HG02642 (cell line): ENCODE results near the gene SLC25A13.
A peak's percentile ranks its signal among the peaks of the same experiment; 100 is the strongest.
"Not testable (repeated sequence)": the region's sequence is repeated elsewhere in the genome, so short reads cannot be mapped to it uniquely, and the experiment has no call there.

Experiments used
- ATAC-seq: cut with Tn5 transposase; IDR thresholded peaks from one replicate; pipeline ENCODE4 v1.9.1; 2021; ENCODE audit warnings: mild to moderate bottlenecking; ENCODE audit not compliant: unreplicated experiment, poor library complexity

Gene SLC25A13, protein sequence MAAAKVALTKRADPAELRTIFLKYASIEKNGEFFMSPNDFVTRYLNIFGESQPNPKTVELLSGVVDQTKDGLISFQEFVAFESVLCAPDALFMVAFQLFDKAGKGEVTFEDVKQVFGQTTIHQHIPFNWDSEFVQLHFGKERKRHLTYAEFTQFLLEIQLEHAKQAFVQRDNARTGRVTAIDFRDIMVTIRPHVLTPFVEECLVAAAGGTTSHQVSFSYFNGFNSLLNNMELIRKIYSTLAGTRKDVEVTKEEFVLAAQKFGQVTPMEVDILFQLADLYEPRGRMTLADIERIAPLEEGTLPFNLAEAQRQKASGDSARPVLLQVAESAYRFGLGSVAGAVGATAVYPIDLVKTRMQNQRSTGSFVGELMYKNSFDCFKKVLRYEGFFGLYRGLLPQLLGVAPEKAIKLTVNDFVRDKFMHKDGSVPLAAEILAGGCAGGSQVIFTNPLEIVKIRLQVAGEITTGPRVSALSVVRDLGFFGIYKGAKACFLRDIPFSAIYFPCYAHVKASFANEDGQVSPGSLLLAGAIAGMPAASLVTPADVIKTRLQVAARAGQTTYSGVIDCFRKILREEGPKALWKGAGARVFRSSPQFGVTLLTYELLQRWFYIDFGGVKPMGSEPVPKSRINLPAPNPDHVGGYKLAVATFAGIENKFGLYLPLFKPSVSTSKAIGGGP

DNA sequence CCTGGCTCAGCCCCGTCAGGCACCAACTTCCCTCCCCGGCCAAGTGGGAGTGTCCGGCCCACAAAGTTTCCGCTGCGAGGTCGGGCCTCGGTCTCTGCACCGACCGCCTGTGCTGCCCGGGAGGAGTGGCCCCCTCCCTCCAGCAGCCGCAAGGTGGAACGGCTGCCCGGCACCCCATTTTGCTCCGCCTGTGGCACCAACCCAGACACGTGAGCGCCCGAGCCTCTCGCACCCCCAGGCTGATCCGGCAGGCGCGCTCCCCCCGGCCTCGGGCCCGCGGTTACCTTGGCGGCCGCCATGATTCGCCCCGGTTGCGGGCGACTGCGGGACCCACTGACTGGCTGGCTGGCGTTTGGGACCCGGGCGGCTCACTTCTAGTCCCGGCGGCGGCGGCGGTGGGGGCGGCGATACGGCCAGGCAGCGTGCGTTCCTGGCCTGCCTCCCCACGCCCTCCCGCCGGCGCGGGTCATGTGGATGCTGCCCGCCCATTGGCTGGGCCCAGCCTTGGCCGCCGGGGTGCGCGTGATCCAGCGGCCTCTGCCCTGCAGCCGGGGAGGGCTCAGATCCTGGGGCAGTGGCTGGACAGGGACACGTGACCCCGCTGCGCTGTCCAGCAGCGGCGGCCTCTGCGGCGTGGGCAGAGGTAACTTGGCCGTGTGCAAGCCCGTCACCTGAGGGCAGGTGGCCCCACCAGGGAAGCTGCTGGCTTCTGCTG, at the start of gene SLC25A13:
SLC25A13 (minus strand) TSS at position 441 of the 715 bp plus-strand sequence; CDS start at position 299, 142 bp downstream.
- peak; percentile 86 for ATAC-seq

DNA sequence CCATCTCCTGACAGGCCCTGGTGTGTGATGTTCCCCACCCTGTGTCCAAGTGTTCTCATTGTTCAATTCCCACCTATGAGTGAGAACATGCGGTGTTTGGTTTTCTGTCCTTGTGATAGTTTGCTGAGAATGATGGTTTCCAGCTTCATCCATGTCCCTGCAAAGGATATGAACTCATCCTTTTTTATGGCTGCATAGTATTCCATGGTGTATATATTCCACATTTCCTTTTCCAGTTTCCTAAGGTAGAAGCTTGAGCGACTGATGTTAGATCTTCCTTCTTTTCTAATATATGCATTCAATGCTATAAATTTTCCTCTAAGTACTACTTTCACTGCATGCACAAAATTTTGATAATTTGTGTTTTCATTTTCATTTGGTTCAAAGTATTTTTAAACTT, 44.0 kb upstream of the SLC25A13 start:
- not testable (repeated sequence) for ATAC-seq

DNA sequence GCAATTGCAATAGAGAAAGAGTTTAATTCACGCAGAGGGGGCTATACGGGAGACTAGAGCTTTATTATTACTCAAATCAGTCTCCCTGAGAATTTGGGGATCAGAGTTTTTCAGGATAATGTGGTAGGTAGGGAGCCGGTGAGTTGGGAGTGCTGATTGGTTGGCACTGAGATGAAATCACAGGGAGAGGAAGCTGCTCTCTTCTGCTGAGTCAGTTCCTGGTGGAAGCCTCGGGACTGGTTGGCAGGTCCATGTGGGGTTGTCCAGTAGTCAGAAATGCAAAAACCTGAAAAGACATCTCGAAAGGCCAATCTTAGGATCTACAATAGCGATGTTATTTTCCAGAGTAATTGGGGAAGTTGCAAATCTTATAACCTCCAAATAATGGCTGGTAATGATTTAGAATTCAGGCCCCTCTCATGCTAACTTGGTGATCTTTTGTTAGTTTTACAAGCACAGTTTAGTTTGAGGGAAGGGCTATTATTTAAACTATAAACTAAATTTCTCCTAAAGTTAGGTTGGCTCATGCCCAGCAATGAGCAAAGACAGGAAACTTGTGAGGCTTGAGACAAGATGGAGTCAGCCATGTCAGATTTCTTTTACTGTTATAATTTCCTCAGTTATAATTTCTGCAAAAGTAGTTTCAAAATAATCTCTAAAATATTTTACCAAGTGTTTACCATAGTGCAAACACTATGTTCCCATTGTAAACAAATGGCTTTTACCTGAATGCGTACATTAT, 39.4 kb upstream of the SLC25A13 start:
- no peak for ATAC-seq

DNA sequence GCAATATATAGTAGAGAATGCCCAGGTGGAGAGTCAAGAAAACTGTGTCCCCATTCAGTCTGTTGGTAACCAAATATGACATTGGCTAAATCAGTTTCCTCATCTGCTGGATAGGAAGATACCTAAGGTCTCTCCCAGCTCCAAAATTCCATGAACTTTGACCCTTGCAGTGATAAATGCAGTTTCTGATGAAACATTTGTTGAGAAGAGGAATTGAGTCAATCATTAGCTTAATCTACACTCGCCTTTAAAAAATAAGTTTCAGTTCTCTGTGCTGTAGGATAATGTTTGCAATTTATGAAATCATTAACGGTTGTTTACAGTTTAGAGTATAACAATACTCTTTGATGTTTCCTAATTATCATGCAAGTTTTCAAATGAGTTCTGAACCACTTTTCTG, 38.0 kb upstream of the SLC25A13 start:
- no peak for ATAC-seq

DNA sequence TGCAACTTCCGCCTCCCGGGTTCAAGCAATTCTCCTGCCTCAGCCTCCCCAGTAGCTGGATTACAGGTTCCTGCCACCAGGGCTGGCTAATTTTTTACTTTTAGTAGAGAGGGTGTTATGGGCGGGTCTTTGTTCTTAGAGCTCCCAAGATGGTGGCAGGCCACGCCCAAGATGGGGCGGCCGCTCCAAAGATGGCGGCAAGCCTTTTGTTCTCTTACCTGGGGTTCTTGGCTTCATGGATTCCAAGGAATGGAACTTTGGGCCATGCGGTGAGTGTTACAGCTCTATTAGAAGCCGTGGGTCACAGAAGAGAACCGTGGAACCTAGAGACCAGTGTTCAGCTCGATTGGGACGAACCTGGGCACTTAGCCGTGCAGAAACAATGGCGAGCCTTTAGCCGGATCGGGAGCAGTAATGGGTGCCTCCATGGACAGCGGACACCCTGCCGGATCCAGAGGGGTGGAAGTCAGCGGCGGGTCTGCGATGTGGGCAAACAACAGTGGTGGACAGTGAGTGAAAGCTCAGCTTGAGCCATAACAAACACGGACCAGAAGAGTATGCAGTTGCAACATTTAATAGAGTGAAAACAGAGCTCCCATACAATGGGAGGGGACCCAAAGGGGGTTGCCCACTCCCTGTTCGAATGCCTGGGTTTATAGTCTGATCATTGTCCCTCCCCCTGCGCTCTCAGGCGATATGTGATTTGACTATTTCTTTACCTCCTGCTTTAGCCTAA, 36.5 kb upstream of the SLC25A13 start:
- not testable (repeated sequence) for ATAC-seq

DNA sequence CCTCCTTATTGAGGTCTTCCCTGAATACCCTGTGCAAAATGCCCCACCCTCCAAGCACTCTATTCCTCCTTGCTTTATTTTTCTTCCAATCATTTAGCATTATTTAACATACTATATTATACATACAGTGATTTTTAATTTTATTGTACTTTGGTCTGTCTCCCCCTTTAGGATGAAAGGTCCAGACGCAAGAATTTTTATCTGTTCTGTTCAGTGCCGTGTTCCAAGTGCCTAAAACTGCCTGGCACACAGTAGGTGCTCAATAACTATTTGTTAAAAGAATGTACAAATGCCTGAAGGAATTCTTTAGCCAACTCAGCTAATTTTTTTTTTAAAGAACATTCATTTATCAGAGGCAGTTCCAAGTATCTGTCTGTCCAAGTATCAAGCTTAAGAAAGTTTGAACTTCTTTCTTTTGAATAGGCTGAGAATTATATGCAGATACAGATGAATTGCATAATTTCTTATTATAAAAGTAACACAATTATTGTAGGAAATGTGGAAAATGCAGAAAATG, 34.1 kb upstream of the SLC25A13 start:
- no peak for ATAC-seq

DNA sequence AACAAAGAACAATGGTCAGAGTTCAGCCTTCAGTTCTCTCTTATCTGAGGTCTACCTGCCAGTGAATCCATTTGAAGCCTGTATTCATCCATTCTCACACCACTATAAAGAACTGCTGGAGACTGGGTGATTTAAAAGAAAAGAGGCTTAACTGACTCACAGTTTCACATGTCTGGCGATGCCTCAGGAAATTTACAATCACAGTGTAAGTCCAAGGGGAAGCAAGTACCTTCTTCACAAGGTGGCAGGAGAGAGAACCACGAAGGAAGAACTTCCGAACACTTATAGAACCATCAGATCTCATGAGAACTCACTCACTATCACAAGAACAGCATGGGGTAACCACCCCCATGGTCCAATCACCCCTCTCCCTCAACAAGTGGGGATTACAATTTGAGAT, 33.0 kb upstream of the SLC25A13 start:
- no peak for ATAC-seq

DNA sequence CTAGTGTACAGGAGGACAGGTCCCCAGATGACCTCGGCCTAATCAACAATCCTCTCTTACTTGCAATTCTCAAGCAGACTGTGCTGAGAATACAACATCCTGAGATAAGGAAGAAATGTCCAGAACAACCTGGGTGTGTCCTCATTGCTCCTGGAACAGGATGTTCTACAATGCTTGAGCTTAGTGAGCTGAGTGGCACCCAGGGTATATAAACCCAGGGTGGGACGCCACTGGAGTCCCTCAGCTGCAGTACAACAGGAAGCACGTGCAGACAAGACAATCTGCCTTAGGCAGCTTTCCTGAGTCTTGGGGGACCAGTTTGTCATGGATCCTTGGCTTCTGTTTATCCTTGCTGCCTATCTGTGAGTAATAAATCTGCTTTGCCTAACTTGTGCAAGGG, 27.7 kb upstream of the SLC25A13 start:
- ATAC-seq = no peak

DNA sequence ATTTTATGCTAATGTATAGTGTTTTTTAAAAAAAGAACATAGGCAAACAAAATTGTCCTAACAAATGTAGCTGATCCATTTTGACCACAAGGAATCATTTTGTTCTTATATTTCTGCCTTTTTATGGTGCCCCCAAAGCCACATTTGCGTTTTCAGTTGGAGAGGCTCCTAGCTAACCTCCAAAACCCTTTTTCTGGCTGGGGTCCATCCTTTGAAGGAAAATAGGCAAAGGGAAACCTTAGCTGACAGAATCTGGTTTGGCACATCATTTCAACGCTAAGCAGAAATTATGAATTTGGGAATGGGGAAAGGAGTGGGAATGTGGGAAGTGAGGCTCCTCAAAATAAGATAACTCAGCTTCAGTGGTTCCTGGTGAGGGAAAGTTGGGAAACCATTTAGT, 25.6 kb upstream of the SLC25A13 start:
- no peak for ATAC-seq

DNA sequence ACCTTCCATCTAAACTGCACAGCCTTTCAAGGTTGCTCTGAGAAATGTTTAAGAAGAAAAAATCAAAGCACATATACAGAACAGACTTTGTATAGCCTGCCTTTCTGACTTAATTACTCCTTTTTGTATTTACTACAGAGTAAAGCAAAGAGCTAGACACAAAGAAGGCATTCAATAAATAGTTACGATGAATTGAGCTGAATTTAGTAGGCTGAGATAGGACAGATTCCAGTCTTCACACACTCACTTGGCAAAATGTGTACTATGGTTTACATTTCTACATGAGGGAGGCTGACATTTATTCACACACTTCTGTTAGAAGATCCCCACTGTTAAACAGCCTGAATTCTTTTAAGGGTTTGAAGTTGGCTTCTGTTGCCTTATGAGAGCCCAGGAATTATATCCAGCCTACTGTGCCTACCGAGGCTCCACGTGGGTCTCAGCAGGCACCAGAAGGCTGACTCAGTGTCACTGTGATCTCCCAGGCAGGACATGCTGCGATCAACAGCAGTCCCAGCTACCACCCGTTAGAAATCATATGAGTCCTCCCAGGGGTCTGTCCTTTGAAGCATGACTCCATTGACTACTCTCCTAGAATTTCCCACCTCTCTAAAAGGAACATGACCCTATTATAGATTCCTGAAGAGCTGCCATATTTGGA, 24.5 kb upstream of the SLC25A13 start:
- ATAC-seq = no peak

DNA sequence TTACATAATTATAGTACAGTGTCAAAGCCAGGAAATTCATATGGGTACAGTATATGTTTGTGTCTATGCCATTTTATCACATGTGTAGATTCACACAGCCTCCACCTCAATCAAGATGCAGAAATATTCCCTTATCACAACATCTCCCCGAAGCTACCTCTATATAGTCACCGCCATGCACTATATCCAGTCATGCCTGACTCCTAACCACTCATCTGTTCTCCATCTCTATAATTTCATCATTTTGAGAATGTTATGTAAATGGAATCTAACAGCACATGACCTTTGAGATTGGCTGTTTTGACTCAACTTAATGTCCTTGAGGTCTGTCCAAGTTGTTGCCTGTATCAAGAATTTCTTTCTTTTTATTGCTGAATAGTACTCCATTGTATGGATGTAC, 22.3 kb upstream of the SLC25A13 start:
- peak; percentile 53 for ATAC-seq

DNA sequence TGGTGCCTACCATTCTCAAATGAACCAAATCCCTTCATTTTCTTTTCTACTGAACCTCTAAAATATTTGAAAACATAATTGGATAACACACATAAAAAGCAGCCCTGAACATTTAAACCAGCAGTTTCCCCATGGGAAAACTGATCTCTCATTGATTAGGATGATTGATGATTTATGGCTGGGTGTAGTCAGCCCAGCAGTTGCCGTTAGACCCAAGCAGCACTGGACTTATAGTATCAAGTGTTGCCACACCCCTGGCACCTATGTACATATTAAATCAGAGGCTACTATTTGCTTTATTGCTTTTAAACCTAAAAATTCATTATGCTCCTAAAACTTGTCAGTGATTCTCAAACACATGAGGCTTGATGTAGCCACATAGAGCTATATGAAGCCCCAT, 20.2 kb upstream of the SLC25A13 start:
- no peak for ATAC-seq

DNA sequence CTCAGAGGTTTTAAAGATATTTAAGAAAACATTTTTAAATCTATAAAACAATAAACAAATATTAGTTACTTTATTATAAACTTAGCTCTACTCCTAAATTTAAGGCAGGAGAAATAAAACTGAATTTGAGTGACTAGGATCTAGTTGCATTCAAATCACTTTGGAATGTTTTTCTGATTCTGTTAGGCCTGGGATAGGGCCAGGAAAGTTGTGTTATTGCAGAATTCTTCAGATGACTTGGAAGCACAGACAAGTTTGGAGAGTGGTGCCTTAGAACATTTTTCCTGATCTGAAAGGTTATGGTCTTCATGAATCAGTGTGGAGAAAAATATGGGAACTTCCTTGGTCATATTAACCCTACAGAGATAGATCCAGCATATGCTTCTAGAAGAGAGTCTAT, 15.6 kb upstream of the SLC25A13 start:
- ATAC-seq = no peak

DNA sequence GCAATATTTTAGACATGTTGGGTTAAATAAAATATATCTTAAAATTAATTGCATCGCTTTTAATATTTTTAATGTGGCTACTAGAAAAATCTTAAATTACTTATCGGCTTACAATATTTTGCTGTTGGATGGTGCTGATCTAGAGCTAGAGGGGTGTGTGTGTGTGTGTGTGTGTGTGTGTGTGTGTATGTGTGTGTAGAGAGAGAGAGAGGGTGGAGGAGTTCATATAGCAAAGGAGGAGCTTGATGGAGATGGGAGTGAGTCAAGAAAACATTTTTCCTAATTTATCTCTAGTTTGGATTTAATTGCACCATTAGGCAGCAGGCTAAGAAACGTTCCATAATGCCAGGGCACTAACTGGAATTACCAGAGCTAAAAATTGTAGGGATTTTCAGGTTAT, 10.4 kb upstream of the SLC25A13 start:
- ATAC-seq = no peak

DNA sequence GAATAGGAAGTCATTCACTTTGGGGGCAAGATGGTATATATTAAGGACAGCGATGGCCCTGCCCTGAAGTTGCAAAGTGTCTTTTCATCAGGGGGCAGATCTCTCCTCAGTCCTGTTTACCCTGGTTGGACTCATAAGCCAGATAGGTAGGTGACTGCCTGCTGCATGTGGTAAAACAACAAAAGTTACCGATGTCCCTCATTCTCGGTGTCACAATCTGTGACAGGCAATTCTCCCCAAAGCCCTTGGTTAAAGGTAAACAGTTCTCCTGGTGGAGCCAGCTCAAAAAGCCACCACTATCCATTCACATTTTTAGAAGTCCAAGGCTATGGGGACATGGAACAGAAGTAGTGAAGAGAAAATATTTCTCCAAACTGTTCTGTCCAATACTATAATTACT, 9.9 kb upstream of the SLC25A13 start:
- ATAC-seq = no peak

DNA sequence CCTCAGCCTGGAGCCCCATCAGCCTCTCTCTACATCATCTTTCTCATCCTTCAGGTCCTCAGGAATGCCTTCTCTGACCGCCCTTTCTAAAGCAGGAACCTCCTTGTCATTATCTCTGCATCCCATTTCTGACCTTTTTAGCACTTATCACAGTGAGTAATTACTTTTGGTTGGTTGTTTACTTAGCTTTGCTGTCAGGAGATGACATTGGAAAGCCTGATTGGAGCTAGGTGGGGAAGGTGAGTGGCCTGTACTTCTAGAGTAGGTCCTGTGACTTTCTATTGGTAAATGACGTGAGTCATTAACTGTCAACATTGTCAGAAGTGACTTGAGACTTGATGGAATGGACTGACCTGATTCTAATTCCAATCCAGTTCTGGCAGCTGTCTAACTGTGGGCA, 9.3 kb upstream of the SLC25A13 start:
- no peak for ATAC-seq

DNA sequence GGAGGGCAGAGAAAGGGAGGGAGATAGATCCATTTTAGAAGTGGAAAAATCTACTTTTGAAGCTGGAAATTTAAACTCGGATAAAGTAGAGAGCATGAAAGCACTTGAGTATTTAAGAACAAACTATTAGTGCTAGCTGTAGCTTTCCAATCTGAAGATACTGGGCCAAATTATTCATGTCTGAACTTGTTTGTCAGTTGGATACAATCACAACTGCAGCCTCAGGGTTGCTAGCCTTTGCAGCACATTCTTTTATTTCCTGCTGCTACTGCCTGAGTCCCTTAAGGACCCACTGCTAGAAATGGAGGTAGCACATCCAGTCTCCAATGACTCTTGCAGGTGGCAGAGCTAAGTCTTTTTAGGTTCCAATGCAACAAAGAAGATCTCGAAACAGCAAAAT, 8.3 kb upstream of the SLC25A13 start:
- ATAC-seq = no peak

DNA sequence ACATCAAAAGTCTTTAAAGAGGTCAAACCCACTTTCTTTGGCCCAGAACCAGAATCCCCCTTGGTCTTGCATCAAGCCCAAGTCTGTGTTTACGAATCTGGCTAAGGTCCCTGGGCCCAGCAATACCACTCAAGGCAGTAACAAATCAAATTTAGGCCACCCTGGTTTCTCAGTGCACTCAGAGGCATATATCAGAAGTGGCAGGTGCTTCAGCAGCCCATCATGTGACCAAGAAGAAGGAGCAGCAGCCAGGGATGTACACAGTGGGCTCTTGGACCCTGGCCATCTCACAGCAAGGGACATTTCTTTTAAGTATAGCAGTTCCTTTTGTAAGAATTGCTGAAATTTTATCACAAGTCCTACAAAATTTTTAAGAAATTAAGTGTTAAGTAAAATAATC, 7.3 kb upstream of the SLC25A13 start:
- ATAC-seq = no peak

DNA sequence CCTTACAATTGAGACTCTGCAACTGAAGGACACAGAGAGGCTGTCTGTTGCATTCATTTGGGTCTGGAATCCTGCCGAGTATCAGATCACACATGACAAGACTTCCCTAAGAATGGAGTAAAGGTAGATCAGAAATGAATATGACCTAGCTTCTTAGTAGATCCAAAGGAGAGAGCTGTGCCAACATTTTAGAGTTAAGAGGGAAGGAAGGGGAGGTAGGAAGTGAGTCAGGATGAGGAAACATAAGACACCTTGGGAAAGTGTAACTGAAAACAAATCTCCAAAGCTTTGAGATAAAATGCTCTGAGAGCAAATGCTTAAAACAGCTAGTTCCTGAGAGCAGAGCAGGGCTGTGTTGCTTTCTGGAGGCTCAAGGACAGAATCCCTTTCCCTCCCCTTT, 6.1 kb upstream of the SLC25A13 start:
- no peak for ATAC-seq
